NCI-H146 treated with DMSO at 0.1 percent for 48 hours (cell line): Measurements from ENCODE around the gene TFRC.
"Not testable (repeated sequence)": the region's sequence is repeated elsewhere in the genome, so short reads cannot be mapped to it uniquely, and the experiment has no call there.

Source experiments
- DNase-seq: peaks from one replicate; lab custom pipeline; 2025; ENCODE audit not compliant: unreplicated experiment; lab: John Stamatoyannopoulos, UW

The TFRC gene

DNA sequence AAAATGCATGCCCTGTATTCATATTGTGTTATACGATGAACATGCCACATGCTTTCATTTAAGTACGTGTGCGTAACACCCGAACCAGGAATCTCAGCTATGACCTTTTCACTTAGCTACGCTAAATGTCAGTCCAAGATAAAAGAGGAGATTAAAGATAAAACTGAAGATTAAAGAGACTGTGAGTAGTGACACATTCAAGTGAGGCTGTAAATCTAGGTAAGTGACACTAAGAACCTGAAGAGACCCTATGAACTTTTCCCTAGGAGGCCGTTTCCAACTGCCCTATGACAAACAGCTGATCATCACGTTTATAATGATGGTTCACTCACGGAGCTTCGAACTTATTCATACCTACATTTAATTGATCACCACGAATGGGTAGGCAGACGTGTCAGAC is 32.2 kb downstream of the TFRC start:
- no peak for DNase-seq

DNA sequence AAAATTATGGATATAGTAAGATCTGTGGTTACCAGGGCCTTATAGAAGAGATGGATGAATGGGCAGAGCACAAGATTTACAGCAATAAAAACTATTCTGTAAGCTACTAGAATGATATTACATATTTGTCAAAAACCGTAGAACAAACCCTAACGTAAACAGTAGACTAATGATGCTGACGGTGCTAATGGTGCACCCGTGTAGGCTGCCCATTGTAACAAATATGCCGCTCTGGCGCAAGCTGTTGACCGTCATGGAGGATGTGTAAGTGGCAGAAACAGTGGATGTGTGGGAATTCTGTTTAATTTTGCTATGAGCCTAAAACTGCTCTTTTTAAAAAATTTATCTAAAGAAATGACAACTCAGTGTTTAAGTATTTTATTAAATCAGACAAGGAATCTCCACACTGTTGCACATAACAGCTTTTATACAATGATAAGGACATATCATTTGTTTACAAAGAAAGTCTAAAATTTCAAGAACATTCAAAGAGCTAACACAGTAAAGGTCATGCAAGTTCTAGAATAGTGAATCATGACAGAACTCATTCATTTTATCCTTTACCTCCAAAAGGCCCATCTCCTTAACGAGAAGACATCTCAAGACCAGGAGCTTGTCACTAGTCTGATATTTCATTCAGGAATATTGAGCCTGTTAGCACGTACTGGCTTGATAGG is 32.8 kb downstream of the TFRC start:
- no peak for DNase-seq

DNA sequence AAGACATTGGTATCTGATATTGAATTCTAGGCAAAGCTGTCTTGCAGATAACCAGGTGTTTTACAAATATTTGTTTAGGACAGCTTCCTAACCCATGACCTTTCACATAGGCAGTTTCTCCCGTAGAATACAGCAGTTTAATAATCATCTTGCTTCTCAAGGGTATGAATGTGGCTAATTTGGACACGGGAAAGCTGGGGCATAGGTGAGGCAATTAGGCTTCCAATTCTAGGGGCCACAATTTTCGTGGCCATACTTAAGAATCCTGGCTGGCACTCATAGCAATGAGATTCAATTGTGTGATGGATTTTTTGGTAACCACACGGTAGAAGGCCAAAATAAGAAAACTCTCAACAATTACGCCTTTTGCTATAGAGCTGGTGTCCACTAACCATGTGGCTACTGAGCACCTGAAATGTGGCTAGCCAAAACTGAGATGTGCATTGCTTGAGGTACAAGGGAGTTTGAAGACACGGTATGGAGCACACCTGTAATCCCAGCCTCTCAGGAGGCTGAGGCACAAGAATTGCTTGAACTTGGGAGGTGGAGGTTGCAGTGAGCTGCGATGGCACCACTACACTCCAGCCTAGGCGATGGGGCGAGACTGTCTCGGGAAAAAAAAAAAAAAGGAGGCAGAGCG is 34.4 kb downstream of the TFRC start:
- DNase-seq: no peak

DNA sequence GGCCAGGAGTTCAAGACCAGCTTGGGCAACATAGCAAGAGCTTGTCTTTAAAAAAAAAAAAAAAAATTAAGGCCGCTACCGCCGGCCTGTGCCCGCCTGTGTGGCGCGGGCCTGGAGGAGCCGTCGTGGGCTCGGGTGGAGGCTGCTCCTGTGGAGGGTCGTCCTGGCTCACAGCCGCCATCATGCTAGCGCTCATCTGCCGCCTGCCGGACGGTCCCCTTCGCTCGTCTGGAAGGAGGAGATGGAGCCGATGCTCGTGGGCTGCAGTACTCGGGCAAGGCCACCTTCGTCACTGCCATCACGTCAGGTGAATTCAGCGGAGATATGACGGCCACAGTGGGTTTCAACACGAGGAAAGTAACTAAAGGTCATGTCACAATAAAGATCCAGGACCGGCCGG is 37.4 kb downstream of the TFRC start:
- no peak for DNase-seq

DNA sequence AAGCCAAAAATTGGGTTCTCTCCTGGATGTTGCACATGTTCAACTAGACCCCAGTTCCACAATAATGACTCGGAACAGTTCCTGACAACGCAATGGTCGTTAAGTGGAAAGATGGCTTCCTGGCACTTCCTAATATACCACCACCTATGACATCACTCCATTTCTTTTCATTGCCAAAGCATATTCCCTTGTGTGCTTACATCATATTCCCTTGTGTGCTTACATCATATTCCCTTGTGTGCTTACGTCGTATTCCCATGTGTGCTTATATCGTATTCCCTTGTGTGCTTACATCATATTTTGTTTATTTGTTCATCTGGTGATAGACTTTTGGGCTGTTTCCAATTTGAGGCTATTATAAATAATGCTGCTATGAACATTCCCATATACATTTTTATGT is 39.2 kb downstream of the TFRC start:
- DNase-seq: no peak

DNA sequence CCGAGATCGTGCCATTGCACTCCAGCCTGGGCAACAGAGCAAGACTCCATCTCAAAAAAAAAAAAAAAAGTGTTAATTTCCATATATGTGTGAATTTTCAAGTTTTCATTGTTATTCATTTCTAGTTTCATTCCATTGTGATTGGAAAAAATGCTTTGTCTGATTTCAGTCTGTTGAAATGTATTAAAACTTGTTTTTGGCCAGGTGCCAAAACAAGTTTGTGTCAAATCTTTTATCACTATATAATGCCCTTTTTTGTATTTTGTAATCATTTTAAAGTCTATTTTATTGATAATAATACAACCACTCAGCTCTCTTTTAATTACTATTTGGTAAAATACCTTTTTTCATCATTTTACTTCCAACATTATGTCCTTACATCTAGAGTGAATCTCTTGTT is 42.5 kb downstream of the TFRC start:
- DNase-seq: no peak

DNA sequence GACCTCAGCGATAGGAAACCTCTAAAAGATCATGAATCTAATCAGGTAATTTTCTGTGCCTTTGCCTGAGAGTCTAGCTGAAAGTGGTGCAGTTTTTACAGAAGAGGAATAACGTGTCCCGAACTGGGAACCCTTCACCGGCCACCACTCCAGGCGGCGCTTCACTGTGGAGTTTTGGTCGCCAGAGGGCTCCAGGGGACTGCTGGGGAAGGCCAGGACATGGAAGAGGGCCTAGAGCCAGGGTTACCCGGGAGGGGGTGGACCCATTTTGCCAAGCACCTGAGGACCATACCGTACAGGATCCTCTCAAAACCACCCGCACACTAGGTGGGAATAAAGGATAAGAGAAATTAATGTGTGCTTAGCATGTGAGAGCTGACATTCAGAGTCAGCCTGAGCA is 55.8 kb downstream of the TFRC start:
- not testable (repeated sequence) for DNase-seq

DNA sequence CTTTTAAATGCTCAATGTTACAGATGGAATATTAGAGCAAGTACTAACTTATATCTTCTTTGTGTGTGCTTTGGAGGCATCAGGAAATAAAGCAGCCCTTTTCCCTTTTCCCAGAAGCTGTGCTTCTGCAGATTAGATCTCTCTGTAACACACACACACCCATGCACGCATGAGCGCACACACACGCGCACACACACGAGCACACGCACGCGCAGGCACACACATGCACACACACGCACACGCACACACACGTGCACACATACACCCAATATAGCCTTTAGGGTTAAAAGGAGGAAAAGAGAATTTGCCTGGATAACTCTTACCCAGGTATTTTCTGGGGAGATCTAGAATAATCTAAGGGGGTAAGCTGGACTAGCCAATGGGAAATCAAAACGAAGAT is 56.9 kb downstream of the TFRC start:
- DNase-seq: no peak

DNA sequence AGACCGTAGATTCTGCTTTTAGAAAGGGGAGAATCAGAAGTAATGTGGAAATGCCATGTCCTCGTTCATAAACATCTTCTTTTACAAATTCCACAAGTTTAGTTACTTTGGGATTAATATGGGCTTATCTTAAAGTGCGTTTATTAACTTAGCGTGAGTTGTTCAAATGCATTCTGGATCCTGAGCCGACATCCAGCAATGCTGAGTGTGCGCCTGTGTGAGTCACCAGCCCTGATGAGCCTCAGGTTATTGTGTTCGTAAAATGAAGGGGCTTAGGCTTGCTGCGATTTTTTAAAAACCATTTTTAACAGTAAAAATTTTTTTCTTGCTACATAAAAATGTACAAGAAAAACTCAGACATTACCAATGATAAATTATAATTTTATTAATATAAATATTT is 57.9 kb downstream of the TFRC start:
- DNase-seq: no peak

DNA sequence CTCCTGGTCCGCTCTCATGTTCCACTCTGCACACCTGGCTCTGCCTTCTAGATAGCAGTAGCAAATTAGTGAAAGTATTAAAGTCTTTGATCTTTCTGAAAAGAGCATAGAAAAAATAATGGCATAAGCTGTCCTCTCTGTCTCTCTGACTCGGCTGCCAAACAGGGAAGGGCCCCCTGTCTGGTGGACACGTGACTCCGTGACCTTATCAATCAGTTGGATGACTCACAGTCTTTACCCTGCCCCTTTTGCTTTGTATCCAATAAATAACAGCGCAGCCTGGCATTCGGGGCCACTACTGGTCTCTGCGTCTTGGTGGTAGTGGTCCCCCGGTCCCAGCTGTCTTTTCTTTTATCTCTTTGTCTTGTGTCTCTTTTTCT is 59.4 kb downstream of the TFRC start:
- DNase-seq: not testable (repeated sequence)

DNA sequence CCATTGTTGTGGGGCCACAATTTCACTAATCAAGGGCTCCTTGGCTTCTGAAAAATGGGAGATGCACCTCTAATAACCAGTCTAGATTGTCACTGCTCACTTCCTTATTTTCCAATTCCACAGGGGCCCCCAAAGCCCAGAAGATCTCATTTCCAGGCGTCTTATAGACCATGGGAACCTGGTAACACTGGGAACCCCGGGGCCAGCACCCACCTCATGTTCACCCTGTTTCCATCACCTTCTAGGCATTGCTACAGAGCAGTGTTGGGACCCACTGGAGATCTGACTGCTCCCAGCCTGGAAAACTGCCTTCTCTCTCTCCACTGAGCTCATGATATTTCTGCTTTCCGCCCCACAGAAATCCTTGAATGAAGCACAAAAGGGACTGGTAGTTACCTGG is 61.5 kb downstream of the TFRC start:
- DNase-seq: no peak

DNA sequence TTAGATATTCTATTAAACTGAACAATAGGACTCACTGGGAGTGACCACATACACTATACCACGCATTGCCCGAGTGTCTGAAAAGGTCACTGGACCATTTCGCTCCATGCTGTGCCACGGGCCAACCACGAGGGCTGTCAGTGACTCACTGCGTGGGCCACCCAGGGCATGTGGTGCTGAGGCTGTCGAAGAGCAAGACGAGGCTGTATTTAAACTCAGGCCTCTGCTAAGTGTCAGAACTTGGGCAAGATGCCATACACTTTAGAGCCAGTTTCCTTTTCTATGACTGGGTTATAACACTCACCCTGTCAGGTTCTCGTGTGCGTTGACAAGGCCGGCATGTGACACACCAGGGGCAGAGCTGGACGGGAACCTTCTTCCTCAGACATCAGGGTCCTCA is 62.3 kb downstream of the TFRC start:
- DNase-seq: not testable (repeated sequence)

DNA sequence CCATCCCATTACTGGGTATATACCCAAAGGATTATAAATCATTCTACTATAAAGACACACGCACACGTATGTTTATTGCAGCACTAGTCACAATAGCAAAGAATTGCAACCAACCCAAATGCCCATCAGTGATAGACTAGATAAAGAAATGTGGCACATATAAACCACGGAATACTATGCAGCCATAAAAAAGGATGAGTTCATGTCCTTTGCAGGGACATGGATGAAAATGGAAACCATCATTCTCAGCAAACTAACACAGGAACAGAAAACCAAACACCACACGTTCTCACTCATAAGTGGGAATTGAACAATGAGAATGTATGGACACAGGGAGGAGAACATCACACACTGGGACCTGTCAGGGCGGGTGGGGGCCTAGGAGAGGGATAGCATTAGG is 63.7 kb downstream of the TFRC start:
- DNase-seq: not testable (repeated sequence)

DNA sequence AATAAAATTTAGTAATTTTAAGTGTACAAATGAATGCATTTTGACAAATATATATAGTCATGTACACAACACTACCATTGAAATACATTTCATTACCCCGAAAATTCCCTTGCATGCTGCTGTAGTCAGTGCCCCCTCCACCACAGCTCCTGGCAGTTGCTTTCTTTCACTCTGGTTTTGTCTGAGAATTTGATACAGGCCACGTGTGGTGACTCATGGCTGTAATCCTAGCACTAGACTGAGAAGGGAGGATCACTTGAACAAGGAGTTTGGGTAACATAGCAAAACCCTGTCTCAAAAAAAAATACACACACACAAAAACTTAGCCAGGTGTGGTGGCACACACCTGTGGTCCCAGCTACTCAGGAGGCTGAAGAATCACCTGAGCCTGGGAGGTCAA is 65.4 kb downstream of the TFRC start:
- DNase-seq: no peak

DNA sequence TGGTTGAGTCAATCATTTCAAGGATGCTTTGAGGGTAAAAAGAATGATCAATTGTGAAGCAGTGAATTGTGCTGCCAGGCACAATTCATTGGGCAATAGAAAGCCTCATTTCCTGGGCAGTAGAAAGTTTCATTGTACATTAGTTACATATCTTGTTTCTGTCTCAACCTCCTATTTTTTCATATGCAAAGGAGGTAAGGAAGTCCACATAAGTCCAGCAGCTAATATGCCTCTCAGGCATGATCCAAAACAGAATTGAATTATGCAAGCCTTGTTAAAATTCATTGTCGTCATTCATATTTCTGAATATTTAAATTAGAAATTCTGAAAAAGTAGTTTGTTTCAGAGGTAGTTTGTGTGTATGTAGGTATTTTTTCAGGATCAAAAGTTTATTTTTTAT is 65.8 kb downstream of the TFRC start:
- no peak for DNase-seq

DNA sequence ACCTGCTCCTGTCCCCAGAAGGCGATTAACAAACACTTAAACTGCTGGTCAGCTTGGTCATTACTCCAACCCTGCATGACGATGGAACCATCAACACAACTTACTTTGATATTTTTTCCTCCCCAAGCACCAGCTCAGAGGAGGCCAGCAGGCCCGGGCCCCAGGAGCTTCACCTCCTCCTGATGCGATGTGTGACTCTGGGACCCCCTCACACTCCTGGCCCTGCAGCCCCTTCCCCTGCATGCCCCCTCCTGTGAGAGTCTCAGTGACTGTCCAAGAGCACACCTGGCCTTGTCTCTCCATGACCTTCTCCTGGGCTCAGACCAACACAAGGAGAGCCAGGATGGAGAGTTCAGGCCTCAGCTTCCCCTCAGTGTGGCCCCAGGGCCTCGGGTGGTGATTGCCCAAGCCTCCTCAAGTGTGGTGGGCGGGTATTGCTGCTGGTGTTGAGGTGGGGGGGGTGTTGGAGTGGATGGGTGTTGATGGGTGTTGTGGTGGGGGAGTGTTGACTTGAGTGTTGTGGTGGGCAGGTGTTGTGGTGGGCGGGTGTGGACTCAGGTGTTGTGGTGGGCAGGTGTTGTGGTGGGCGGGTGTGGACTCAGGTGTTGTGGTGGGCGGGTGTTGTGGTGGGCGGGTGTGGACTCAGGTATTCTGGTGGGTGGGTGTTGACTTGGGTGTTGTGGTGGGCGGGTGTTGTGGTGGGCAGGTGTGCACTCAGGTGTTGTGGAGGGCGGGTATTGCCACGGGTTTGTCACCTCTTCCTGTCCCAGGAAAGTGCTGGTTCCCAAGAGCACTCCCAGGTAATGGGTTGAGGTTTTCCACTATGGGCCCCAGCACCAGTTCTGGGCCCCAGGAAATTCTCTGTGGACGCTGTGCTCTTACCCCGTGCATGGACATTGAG is 68.1 kb downstream of the TFRC start:
- no peak for DNase-seq

DNA sequence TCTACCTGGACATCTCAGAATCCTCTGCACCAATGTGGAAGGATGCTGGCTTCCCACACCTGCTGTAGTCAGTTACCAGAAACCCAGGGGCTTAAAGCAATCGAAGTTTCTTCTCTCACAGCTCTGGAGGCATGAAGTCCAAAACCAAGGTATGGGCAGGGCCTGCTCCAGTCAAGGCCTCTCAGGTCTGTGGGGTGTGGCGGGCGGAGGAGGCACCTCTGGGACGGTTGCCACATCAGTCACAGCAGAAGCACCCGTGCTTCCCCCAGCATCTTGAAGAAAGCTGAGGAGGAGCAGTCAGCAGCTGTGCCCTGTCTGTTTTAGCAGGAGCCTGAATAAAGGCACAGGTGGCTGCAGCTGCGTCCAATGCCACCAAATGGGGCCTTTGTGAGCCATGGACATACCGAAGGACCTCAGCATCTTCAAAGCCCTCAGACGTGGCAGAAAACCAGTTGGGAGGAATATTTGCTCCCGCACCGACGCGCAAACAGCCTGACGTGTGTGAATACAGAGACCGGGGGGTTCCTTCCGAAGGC is 68.9 kb downstream of the TFRC start:
- DNase-seq: no peak

DNA sequence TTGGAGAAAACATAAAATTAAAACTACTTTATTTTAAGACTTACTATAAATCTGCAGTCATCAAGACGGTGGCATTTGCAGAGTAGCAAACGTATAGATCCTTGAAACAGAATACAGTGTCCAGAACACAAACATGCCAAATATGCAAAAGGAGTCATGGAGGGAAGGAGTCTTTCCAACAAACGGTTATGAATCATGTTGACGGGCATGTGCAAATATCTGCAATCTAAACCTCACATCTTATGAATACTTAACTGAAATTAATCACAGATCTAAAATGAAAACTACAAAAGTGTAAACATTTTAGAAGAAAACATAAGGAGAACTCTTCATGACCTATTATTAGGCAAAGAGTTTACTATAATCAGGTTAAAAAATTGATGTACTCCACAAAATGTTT is 69.4 kb downstream of the TFRC start:
- DNase-seq: no peak

DNA sequence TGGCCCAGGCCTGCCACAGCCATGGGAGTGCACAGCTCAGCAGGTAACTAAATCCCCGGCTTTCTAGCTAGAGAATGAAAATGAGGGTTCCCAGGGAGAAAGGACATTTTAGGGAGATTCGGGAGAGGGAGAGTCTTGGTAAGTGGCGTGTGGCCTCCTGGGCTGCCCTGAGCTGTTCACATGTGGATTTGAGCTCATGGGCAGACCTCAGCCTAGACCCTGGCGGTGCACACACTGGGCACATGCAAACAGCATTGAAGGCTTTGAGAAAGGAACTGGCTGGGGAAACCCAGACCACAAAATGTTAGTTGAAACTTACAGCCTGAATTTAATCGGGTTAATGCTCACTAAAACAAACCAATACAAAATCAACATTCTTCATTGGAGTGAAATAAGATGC is 72.4 kb downstream of the TFRC start:
- no peak for DNase-seq

DNA sequence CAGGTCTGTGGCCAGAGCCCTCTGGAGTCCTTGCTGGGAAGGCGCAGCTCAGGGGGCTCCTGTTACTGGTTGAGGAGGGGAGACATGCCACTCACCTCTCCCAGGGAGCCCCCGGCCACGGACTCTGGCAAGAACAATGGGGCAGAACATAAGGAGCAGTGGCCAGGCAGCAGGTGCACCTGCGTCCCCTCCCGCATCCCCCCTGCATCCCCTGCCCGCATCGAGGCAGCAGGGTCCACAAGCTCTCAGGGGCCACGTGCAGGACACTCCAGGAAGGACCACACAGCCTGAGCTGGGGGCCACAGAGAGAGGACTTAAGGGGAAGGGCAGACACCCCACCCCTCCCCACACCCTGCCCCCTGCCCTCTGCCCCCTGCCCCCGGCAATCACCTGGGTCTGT is 73.0 kb downstream of the TFRC start:
- DNase-seq: no peak

DNA sequence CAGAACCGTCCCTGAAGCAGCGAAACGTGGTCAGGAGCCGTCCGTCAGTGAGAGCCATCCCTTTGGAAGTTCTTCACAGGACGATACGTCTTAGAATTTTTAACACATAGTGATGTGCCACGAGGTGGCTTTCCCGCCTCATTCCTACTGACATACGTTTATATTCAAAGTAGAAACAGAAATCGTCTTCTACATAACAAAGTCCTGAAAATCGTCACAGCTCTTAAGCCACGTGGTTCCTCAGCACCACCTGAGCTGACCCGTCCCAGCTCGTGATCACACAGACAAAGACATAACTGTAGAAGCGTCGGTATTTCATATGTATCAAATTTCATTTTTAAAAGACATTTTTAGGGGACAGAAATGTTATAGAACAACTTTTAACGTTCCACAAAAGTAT is 73.5 kb downstream of the TFRC start:
- no peak for DNase-seq
